Effector memory CD4-positive, alpha-beta T cell (primary cell): ENCODE results near the gene ATRIP.
A peak's percentile ranks its signal among the peaks of the same experiment; 100 is the strongest.

Experiments used
- DNase-seq, 3 donors: peaks; one replicate each; pipeline ENCODE4 v3.0.0-alpha.2; 2020
- H3K27ac ChIP-seq: 2 replicates; pipeline ENCODE4 v1.7.0; 2013; ENCODE audit warnings: mild to moderate bottlenecking, low read length, moderate library complexity; ENCODE audit not compliant: insufficient read depth, poor library complexity, severe bottlenecking
- H3K27me3 ChIP-seq: replicated peaks from 2 replicates; pipeline ENCODE4 v1.7.0; 2013; ENCODE audit warnings: mild to moderate bottlenecking, low read length; ENCODE audit not compliant: insufficient read depth, control insufficient read depth, poor library complexity, severe bottlenecking
- H3K36me3 ChIP-seq: 2 replicates; pipeline ENCODE4 v1.7.0; 2013; ENCODE audit warnings: mild to moderate bottlenecking, low read length, moderate library complexity; ENCODE audit not compliant: control insufficient read depth, insufficient read depth
- H3K4me1 ChIP-seq: 2 replicates; pipeline ENCODE4 v1.7.0; 2013; ENCODE audit warnings: low read length, mild to moderate bottlenecking; ENCODE audit not compliant: control insufficient read depth, insufficient read depth, poor library complexity, severe bottlenecking
- H3K4me3 ChIP-seq: 2 replicates; pipeline ENCODE4 v1.7.0; 2013; ENCODE audit warnings: low read length, low read depth, mild to moderate bottlenecking; ENCODE audit not compliant: insufficient read depth, poor library complexity, severe bottlenecking
- H3K9me3 ChIP-seq: 2 replicates; pipeline ENCODE4 v1.7.0; 2013; ENCODE audit warnings: mild to moderate bottlenecking, low read length, moderate library complexity; ENCODE audit not compliant: control insufficient read depth

ATRIP gene

DNA sequence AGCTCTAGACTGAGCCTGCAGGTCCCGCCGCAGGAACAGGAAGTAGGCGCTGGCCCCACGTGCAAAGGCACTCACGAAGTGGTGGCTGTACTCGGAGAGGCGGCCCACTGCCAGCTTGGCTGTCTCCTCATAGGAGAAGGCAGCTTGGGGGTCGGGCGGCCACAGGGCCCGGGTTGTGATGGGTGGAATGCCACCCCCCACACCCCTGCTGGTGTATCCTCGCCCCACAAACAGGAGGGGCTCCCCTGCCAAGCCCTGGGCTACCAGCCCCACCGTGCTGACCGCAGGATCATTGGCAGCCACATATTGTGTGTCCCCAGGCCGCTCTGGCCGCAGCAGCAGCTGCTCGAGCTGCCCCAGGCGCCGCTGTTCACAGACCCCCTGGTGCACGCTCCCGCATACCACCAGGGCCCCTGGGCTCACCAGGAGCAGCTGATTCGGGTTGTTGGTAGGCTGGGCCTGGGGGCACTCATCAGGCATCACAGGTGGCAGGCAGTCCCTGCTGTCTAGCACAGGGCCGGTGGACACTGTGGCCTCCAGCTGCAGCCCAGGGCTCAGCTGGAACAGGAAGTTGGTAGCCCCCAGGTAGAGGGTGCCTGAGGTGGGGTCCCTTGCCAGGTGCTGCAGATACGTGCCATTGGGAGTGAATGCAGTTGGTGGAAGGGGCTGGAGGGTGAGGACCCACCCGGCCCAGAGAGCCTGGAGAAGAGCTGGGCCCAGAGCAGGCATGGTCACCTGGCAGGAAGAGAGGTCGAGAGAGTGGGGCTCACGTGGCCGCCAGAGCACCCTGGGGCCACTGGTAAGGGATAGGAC, 22.4 kb upstream of the ATRIP start:
- H3K4me3 ChIP-seq, result no peak overlapping the region
- H3K27me3 ChIP-seq, result no peaks in the 10 kb centered on the region
- DNase-seq, result no peak
- no peaks in the 10 kb centered on the region for H3K36me3 ChIP-seq
- H3K27ac ChIP-seq, result no peak overlapping the region
- peaks cover 4% of the 10 kb centered on the region for H3K4me1 ChIP-seq
- H3K9me3 ChIP-seq, result no peaks in the 10 kb centered on the region

- Histone ChIP-seq H3K36me3 (no peaks in the 10 kb centered on the region), H3K27me3 (no peaks in the 10 kb centered on the region), H3K27ac (no peak overlapping the region), H3K4me1 (peaks cover 9% of the 10 kb centered on the region), H3K4me3 (no peak overlapping the region), H3K9me3 (no peaks in the 10 kb centered on the region)
- no peak for DNase-seq
Observed at GRCh38 chr3:48425281-48425812, 21.2 kb upstream of the ATRIP start.

GRCh38 chr3:48426401-48426909, 20.1 kb upstream of the ATRIP start:
- no peak for DNase-seq
- H3K4me1 ChIP-seq, result peaks cover 9% of the 10 kb centered on the region
- no peaks in the 10 kb centered on the region for H3K9me3 ChIP-seq
- no peak overlapping the region for H3K27ac ChIP-seq
- no peaks in the 10 kb centered on the region for H3K36me3 ChIP-seq
- H3K27me3 ChIP-seq, result no peaks in the 10 kb centered on the region
- H3K4me3 ChIP-seq, result no peak overlapping the region

- no peak overlapping the region for H3K4me3 ChIP-seq
- H3K9me3 ChIP-seq, result no peaks in the 10 kb centered on the region
- no peaks in the 10 kb centered on the region for H3K27me3 ChIP-seq
- no peaks in the 10 kb centered on the region for H3K36me3 ChIP-seq
- peaks cover 9% of the 10 kb centered on the region for H3K4me1 ChIP-seq
- no peak overlapping the region for H3K27ac ChIP-seq
- DNase-seq, result no peak
Observed at GRCh38 chr3:48426944-48427629, 19.4 kb upstream of the ATRIP start.

- H3K27me3 ChIP-seq, result no peaks in the 10 kb centered on the region
- peaks cover 9% of the 10 kb centered on the region for H3K4me1 ChIP-seq
- no peak overlapping the region for H3K27ac ChIP-seq
- H3K9me3 ChIP-seq, result no peaks in the 10 kb centered on the region
- H3K4me3 ChIP-seq, result no peak overlapping the region
- no peak for DNase-seq
- no peaks in the 10 kb centered on the region for H3K36me3 ChIP-seq
Observed at GRCh38 chr3:48427630-48427962, 18.9 kb upstream of the ATRIP start.

DNA sequence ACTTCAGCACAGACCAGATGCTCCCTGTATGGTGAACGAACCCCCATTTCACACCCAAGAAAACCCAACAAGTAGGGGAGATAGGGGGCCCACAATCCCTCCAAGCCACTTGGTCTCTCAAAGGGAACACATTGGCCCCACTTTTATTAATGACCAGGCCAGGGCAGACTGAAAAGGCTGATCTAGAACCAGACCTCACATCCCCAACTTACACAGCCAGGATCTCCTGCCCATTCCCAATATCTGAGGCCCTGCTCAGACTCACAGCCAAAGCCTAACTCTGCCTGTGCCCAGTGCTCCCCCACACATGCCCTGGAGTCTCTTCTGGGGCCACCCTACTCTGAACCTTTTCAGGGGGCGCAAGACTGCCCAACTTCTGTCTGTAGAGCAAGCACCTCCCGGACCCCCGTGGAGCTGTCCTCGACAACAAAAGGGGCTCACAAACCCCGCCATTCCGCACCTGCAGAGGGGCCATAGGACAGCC, 18.4 kb upstream of the ATRIP start:
- no peaks in the 10 kb centered on the region for H3K27me3 ChIP-seq
- H3K36me3 ChIP-seq, result no peaks in the 10 kb centered on the region
- peaks cover 9% of the 10 kb centered on the region for H3K4me1 ChIP-seq
- H3K27ac ChIP-seq, result no peak overlapping the region
- H3K9me3 ChIP-seq, result no peaks in the 10 kb centered on the region
- no peak for DNase-seq
- H3K4me3 ChIP-seq, result no peak overlapping the region

- Histone ChIP-seq H3K27me3 (no peaks in the 10 kb centered on the region), H3K9me3 (no peaks in the 10 kb centered on the region), H3K36me3 (no peaks in the 10 kb centered on the region), H3K4me1 (peaks cover 9% of the 10 kb centered on the region), H3K4me3 (peak overlapping the region; percentile 62), H3K27ac (no peak overlapping the region)
- no peak for DNase-seq
Observed at GRCh38 chr3:48428572-48429316, 17.8 kb upstream of the ATRIP start.

GRCh38 chr3:48429317-48429959, 17.1 kb upstream of the ATRIP start:
- Histone ChIP-seq H3K4me1 (peaks cover 9% of the 10 kb centered on the region), H3K36me3 (no peaks in the 10 kb centered on the region), H3K27me3 (no peaks in the 10 kb centered on the region), H3K27ac (no peak overlapping the region), H3K4me3 (peak overlapping the region; percentile 62), H3K9me3 (no peaks in the 10 kb centered on the region)
- peak; percentile 61 to 68 (median 62) for DNase-seq

GRCh38 chr3:48429960-48430707, 16.4 kb upstream of the ATRIP start, which contains the start of gene PLXNB1:
Gene PLXNB1 (minus strand): TSS chr3:48430086. CDS start chr3:48424611, 5,475 bp downstream.
- Histone ChIP-seq H3K27me3 (no peaks in the 10 kb centered on the region), H3K4me1 (peaks cover 9% of the 10 kb centered on the region), H3K36me3 (no peaks in the 10 kb centered on the region), H3K9me3 (no peaks in the 10 kb centered on the region), H3K4me3 (peak within 1 kb of the TSS; percentile 62), H3K27ac (no peak within 1 kb of the TSS)
- DNase-seq, result no peak
